Peyer's patch (tissue), 4 donors: Measurements from ENCODE around the gene ANKRD2. TPM values are rescaled to one million over a fixed set of nuclear protein-coding genes. Genes with fewer than 3 reads are reported as not detected.
"Not testable (repeated sequence)": the region's sequence is repeated elsewhere in the genome, so short reads cannot be mapped to it uniquely, and the experiment has no call there.

ENCODE experiments used
- DNase-seq, 3 donors: peaks; one replicate each; pipeline ENCODE4 v3.0.0-alpha.2; 2017 to 2019
- H3K27ac ChIP-seq, 4 donors: fragments of 200-600 bp; sonication (generic); one replicate each; pipeline ENCODE4 v1.5.1; 2016 to 2019
- H3K27me3 ChIP-seq, 2 donors: fragments of 200-600 bp; sonication (generic); one replicate each; pipeline ENCODE4 v1.5.1; 2019
- H3K36me3 ChIP-seq, 3 donors: fragments of 200-600 bp; sonication (generic); one replicate each; pipeline ENCODE4 v1.5.1; 2016 to 2019
- H3K4me1 ChIP-seq, 4 donors: fragments of 200-600 bp; sonication (generic); one replicate each; pipeline ENCODE4 v1.5.1; 2016 to 2019
- H3K4me3 ChIP-seq, 4 donors: fragments of 200-600 bp; sonication (generic); 1 replicate in 3 of 4; 2 replicates in 1 of 4; pipeline ENCODE4 v1.5.1; 2016 to 2019; ENCODE audit warnings: mild to moderate bottlenecking in 1 of 4
- H3K9me3 ChIP-seq, 4 donors: fragments of 200-600 bp; sonication (generic); one replicate each; pipeline ENCODE4 v1.5.1; 2016 to 2019; ENCODE audit warnings: mild to moderate bottlenecking in 1 of 4
- CTCF ChIP-seq, 6 experiments: fragments of 450-650 bp in 4 of 6; fragments of 200-600 bp in 2 of 6; sonication (generic) in 1 of 6; IDR thresholded peaks; one replicate each; pipeline ENCODE4 v1.5.1; 2017 to 2019; ENCODE audit warnings: antibody characterized with exemption in 6 of 6, mild to moderate bottlenecking in 3 of 6, moderate library complexity in 1 of 6
- POLR2A ChIP-seq, 2 donors: fragments of 450-650 bp; IDR thresholded peaks; one replicate each; pipeline ENCODE4 v1.5.1; 2017; ENCODE audit warnings: antibody characterized with exemption in 2 of 2, mild to moderate bottlenecking in 2 of 2, moderate library complexity in 2 of 2
- total RNA-seq, 4 donors: library from RNA; depleted of rRNA; stranded (reverse); fragments of >200 nt; gene quantifications; one replicate each; pipeline ENCODE4 v1.1.0, GENCODE V29; 2016

ANKRD2 gene
- total RNA-seq, 4 donors from 2014 or later, result not detected

- no peak overlapping the region for H3K4me3 ChIP-seq
- no peak overlapping the region for H3K27ac ChIP-seq
- DNase-seq, result no peak
- no peaks in the 10 kb centered on the region for H3K36me3 ChIP-seq
- H3K27me3 ChIP-seq, result no peaks in the 10 kb centered on the region
- H3K9me3 ChIP-seq, result no peaks in the 10 kb centered on the region
- no peak for TF ChIP-seq CTCF (IDR thresholded peaks at IDR 0.05)
- no peak for TF ChIP-seq POLR2A (IDR thresholded peaks at IDR 0.05)
- peaks cover 0 to 8% (median 0%) of the 10 kb centered on the region in 4 donors for H3K4me1 ChIP-seq
Measured at GRCh38 chr10:97575127-97575668, 2.6 kb downstream of the ANKRD2 start.

- DNase-seq, H3K4me1 ChIP-seq, H3K36me3 ChIP-seq, H3K4me3 ChIP-seq, H3K27ac ChIP-seq, H3K27me3 ChIP-seq, H3K9me3 ChIP-seq: not testable (repeated sequence)
Measured at GRCh38 chr10:97576487-97576886, 3.9 kb downstream of the ANKRD2 start.

GRCh38 chr10:97577701-97578100 is 5.1 kb downstream of the ANKRD2 start:
- no peaks in the 10 kb centered on the region for H3K27me3 ChIP-seq
- H3K4me1 ChIP-seq, result no peaks in the 10 kb centered on the region
- no peaks in the 10 kb centered on the region for H3K9me3 ChIP-seq
- H3K4me3 ChIP-seq, result no peak overlapping the region
- no peak overlapping the region for H3K27ac ChIP-seq
- H3K36me3 ChIP-seq, result no peaks in the 10 kb centered on the region
- no peak for DNase-seq
- TF ChIP-seq POLR2A (IDR thresholded peaks at IDR 0.05), result no peak

GRCh38 chr10:97578171-97578844 is 5.7 kb downstream of the ANKRD2 start:
- Histone ChIP-seq H3K9me3 (no peaks in the 10 kb centered on the region), H3K36me3 (no peaks in the 10 kb centered on the region), H3K27ac (no peak overlapping the region), H3K27me3 (no peaks in the 10 kb centered on the region), H3K4me3 (no peak overlapping the region), H3K4me1 (no peaks in the 10 kb centered on the region)
- TF ChIP-seq CTCF (IDR thresholded peaks at IDR 0.05), result no peak
- no peak for TF ChIP-seq POLR2A (IDR thresholded peaks at IDR 0.05)
- DNase-seq, result no peak

GRCh38 chr10:97580421-97581367 is 8.1 kb downstream of the ANKRD2 start:
- Histone ChIP-seq H3K9me3 (no peaks in the 10 kb centered on the region), H3K36me3 (no peaks in the 10 kb centered on the region), H3K4me1 (no peaks in the 10 kb centered on the region), H3K27ac (no peak overlapping the region), H3K4me3 (no peak overlapping the region), H3K27me3 (no peaks in the 10 kb centered on the region)
- no peak for DNase-seq
- no peak for TF ChIP-seq CTCF (IDR thresholded peaks at IDR 0.05)
- no peak for TF ChIP-seq POLR2A (IDR thresholded peaks at IDR 0.05)

GRCh38 chr10:97582169-97582568 is 9.6 kb downstream of the ANKRD2 start:
- Histone ChIP-seq H3K27me3 (no peaks in the 10 kb centered on the region), H3K4me3 (no peak overlapping the region), H3K4me1 (no peaks in the 10 kb centered on the region), H3K36me3 (no peaks in the 10 kb centered on the region), H3K27ac (no peak overlapping the region), H3K9me3 (no peaks in the 10 kb centered on the region)
- DNase-seq, result no peak
- TF ChIP-seq POLR2A (IDR thresholded peaks at IDR 0.05) (no peak), CTCF (IDR thresholded peaks at IDR 0.05) (no peak)
